ENCODE results near the gene PPFIA2. TPM values are rescaled to one million over a fixed set of nuclear protein-coding genes. Genes with fewer than 3 reads are reported as not detected.

The PPFIA2 gene
- total RNA-seq, 1 donor from 2014 or later, result 5.7 TPM

GRCh38 chr12:81297601-81298000 is 461.5 kb downstream of the PPFIA2 start:
- H3K36me3 Mint-ChIP-seq, result no peaks in the 10 kb centered on the region
- H3K4me1 Mint-ChIP-seq (ENCODE audit: unreplicated experiment), result no peaks in the 10 kb centered on the region
- no peak for DNase-seq (ENCODE audit: extremely low spot score, unreplicated experiment)
- H3K27me3 Mint-ChIP-seq, result no peaks in the 10 kb centered on the region
- no peak for TF ChIP-seq CTCF (conservative IDR thresholded peaks at IDR 0.05)
- H3K9me3 Mint-ChIP-seq, result peaks cover 6% of the 10 kb centered on the region
- H3K4me3 Mint-ChIP-seq, result no peak overlapping the region
- no peak overlapping the region for H3K27ac Mint-ChIP-seq

GRCh38 chr12:81296556-81297305 is 462.4 kb downstream of the PPFIA2 start:
- no peak for DNase-seq (ENCODE audit: extremely low spot score, unreplicated experiment)
- no peak overlapping the region for H3K4me3 Mint-ChIP-seq
- no peaks in the 10 kb centered on the region for H3K4me1 Mint-ChIP-seq (ENCODE audit: unreplicated experiment)
- no peaks in the 10 kb centered on the region for H3K36me3 Mint-ChIP-seq
- H3K27ac Mint-ChIP-seq, result no peak overlapping the region
- TF ChIP-seq CTCF (conservative IDR thresholded peaks at IDR 0.05), result no peak
- peaks cover 6% of the 10 kb centered on the region for H3K9me3 Mint-ChIP-seq
- H3K27me3 Mint-ChIP-seq, result no peaks in the 10 kb centered on the region

DNA sequence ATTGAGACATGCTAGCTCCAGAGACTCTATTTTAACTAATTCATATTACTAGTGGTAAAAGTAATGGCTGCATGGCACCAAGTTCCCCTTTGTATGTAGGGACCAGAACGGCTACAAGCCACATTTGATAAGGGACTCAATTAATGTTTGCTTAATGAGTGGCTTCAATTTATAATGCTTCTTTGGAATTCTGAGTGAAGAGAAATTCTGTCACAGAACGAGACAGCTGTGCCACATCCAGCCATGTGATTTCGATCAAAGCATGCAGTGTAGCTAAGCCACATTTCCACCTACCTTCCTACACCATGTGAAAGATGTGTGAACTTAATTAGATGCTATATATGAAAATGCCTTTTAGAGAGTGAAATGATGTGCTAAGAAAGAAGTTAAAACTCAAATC is 463.9 kb downstream of the PPFIA2 start:
- H3K27ac Mint-ChIP-seq, result no peak overlapping the region
- H3K36me3 Mint-ChIP-seq, result no peaks in the 10 kb centered on the region
- H3K9me3 Mint-ChIP-seq, result peaks cover 6% of the 10 kb centered on the region
- H3K4me3 Mint-ChIP-seq, result no peak overlapping the region
- no peak for TF ChIP-seq CTCF (conservative IDR thresholded peaks at IDR 0.05)
- no peak for DNase-seq (ENCODE audit: extremely low spot score, unreplicated experiment)
- no peaks in the 10 kb centered on the region for H3K27me3 Mint-ChIP-seq
- no peaks in the 10 kb centered on the region for H3K4me1 Mint-ChIP-seq (ENCODE audit: unreplicated experiment)

- no peak for TF ChIP-seq CTCF (conservative IDR thresholded peaks at IDR 0.05)
- no peaks in the 10 kb centered on the region for H3K4me1 Mint-ChIP-seq (ENCODE audit: unreplicated experiment)
- no peak for DNase-seq (ENCODE audit: extremely low spot score, unreplicated experiment)
- no peak overlapping the region for H3K4me3 Mint-ChIP-seq
- H3K27me3 Mint-ChIP-seq, result no peaks in the 10 kb centered on the region
- peaks cover 6% of the 10 kb centered on the region for H3K9me3 Mint-ChIP-seq
- no peaks in the 10 kb centered on the region for H3K36me3 Mint-ChIP-seq
- no peak overlapping the region for H3K27ac Mint-ChIP-seq
Observed at GRCh38 chr12:81294325-81295190, 464.6 kb downstream of the PPFIA2 start.

GRCh38 chr12:81288651-81289050 is 470.5 kb downstream of the PPFIA2 start:
- H3K27me3 Mint-ChIP-seq, result no peaks in the 10 kb centered on the region
- no peak for TF ChIP-seq CTCF (conservative IDR thresholded peaks at IDR 0.05)
- H3K4me1 Mint-ChIP-seq (ENCODE audit: unreplicated experiment), result no peaks in the 10 kb centered on the region
- no peaks in the 10 kb centered on the region for H3K36me3 Mint-ChIP-seq
- peaks cover 3% of the 10 kb centered on the region for H3K9me3 Mint-ChIP-seq
- no peak for DNase-seq (ENCODE audit: extremely low spot score, unreplicated experiment)
- H3K4me3 Mint-ChIP-seq, result no peak overlapping the region
- H3K27ac Mint-ChIP-seq, result no peak overlapping the region

Data from type B pancreatic cell (in vitro differentiated cells).